Muscle of back (tissue), 11 donors: ENCODE data around the gene UBAP1. TPM values are rescaled to one million over a fixed set of nuclear protein-coding genes. Genes with fewer than 3 reads are reported as not detected.
A peak's percentile ranks its signal among the peaks of the same experiment; 100 is the strongest.
"Not testable (repeated sequence)": the region's sequence is repeated elsewhere in the genome, so short reads cannot be mapped to it uniquely, and the experiment has no call there.

Experiments
- DNase-seq, 3 donors: peaks; one replicate each; pipeline versions ENCODE4 v3.0.0 to v3.0.0-alpha.2; 2013
- polyA plus RNA-seq, 10 donors: library from polyadenylated mRNA; unstranded; fragments of 120-200 nt; gene quantifications; one replicate each; pipeline ENCODE4 v1.2.1, GENCODE V29; 2013; ENCODE audit not compliant: insufficient read length in 10 of 10

UBAP1 gene
- polyA plus RNA-seq, 10 donors: 32.8 to 45.0 (median 36.9) TPM

DNA sequence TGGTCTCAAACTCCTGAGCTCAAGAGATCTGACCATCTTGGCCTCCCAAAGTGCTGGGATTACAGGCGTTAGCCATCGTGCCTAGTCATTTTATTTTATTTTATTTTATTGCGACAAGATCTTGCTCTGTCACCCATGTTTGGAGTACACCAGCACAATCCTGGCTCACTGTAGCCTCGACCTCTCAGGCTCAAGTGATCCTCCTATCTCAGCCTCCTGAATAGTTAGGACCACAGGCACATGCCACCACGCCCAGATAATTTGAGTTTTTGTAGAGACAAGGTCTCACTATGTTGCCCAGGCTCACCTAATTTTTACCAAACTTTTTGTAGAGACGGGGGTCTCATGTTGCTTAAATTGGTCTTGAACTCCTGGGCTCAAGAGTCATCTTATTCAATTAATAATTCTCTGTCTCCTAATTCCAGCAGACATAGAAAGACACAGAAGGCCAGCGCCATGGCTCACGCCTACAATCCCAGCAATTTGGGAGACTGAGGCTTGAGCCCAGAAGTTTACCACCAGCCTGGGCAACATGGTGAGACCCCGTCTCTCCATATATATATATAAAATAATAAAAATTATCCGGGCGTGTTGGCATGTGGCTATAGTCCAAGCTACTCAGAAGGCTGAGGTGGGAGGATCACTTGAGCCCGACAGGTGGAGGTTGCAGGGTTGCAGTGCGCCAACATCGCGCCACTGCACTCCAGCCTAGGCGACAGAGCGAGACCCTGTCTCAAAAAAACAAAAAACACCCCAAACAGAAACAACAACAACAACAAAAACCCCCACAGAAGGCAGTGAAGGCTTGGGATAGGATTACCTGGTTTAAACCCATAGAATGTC is 1.0 kb upstream of the UBAP1 start:
- DNase-seq: no peak

DNA sequence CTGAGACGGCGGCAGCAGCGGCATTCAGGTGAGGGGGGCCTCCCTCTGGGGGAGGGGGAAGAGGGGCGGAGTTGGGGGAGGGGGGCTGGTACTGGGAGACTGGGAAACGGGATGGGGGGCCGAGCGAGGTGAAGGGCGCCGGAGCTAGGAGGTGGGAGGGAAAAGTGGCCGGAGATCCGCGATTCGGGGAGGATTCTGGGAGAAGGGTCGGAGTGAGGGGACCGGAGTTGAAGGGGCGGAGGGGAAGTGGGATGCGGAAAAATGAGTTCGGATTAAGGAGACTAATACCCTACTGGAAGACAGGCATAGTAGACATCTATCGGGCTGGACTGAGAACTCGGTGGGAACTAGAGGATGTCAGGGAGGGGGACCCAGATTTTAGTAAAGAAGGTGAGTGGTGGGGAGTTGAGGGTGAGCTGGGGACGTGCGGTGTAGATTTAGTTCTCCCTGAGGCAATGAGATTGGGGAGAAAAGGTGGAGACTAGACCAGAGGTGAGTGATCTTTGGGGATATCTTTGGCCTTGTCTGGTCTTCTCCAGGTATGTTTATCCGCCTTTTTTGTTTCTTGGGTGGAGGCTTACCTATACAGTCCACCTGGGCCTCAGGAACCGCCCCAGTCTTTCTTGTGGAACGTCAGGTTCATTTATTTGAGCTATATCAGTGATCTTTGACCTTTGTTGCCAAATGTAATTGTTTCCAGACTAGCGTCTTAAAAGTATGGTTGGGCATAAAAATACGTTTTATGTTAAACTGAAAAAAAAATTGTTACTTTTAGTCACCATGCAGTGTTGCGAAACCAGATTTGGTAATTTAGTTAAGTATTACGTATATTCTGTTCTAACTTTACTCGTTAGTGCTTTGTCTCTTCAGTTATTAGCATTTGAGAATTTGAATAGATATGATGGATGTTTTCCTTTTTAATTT is 632 bp downstream of the UBAP1 start:
- no peak for DNase-seq

DNA sequence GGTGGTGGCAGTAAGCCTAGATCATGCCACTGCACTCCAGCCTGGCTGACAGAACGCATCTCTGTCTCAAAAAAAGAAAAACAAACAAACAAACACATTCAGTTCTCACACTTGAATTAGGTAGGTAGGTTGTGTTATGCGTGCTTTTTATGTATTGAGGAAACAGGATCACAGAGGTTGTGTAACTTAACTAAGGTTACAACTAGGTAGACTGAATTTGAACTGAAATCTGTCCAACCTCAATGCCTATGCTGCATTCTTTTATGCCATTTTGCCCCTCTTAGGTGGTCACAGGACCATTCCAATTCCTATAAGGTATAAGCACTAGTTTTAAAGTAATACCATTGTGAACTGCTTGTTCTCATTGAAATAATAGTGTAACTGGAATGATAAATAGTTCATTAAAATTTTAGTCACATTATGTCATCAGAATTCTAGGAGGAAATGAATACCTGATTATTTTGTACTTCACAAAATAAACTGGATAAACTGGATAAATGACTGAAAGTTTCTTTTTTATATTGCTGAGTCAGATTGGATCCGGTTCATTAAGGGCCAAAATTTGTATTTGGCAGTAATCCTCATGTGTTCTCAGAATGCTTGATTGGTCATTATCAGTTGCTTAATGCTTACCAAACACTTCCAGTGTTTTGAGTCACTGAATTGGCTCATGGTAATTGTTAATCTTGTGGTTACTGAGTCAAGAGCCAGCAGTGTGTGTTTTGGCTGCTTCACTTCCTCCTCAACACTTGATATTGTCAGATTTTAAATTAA is 7.1 kb downstream of the UBAP1 start:
- DNase-seq: peak in 2 of 3 donors; percentile 18 to 86

- no peak for DNase-seq
These were observed 9.0 kb downstream of the UBAP1 start for GRCh38 chr9:34187891-34188240.

- peak in 2 of 3 donors; percentile 39 to 46 for DNase-seq
These were observed 12.4 kb downstream of the UBAP1 start for GRCh38 chr9:34190996-34191892.

- DNase-seq: no peak
These were observed 16.3 kb downstream of the UBAP1 start for GRCh38 chr9:34195143-34195542.

DNA sequence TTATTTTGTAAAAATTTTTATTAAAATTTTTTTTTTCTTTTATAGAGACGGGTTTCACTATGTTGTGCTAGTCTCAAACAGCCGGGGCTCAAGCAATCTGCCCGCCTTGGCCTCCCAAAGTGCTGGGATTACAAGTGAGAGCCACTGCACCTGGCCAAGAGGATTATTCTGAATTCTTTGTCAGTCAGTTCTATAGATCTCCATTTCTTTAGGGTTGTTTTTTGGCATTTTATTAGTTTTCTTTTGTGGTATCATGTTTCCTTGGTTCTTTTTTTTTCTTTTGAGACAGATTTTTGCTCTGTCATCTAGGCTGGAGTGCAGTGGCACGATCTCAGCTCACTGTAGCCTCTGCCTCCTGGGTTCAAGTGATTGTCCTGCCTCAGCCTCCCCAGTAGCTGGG is 18.4 kb downstream of the UBAP1 start:
- not testable (repeated sequence) for DNase-seq

- DNase-seq: no peak
These were observed 19.2 kb downstream of the UBAP1 start for GRCh38 chr9:34197756-34198711.

DNA sequence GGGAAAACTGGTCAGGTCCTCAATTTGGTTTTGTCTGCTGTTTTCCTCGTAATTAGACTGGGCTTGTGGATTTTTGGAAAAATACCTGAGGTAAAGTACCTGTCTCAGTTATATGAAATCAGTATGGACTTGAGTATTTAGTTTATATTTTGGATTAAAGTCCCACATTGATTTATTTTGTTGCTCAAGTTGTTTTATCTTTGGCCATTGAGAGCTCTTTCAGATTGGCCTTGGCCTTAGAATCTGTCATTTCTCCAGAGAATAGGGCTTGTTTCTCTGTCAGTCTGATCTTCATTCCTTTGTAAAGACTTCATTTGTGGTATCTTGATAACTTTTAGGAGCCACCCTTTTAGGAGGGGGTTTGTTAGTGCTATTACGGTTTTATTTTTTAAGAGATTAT is 21.2 kb downstream of the UBAP1 start:
- DNase-seq: no peak

DNA sequence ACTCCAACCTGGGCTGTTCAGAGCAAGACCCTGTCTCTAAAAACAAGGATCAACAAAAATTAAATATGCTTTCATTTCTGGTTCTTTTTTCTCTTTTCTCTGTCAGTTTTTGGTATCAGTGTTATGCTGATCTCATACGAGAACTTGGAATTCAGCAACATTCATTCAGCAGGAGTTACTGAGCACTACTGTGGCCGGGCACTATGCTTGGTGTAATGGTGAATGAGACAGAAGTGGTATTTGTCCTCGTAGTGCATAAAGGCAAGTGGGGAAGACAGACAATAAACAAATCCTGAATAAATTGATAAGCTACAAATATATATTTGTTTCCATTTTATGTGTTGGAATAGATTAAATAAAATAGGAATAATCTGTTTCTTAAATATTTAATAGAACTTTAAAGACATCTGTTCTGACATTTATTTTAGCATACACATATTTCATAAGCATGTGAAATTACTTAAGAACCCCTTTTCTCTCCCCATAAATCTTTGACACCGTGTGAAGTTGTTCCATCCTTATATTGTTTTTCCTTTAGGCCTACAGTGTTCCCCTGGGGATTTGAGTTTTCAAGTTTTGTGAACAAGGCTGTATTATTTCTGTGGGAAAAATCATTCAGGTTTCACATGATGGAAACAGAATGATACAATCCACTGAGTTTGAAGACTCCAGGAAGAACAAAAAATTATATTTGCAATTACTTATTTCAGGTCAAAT is 24.6 kb downstream of the UBAP1 start:
- DNase-seq: peak in 2 of 3 donors; percentile 34 to 59

DNA sequence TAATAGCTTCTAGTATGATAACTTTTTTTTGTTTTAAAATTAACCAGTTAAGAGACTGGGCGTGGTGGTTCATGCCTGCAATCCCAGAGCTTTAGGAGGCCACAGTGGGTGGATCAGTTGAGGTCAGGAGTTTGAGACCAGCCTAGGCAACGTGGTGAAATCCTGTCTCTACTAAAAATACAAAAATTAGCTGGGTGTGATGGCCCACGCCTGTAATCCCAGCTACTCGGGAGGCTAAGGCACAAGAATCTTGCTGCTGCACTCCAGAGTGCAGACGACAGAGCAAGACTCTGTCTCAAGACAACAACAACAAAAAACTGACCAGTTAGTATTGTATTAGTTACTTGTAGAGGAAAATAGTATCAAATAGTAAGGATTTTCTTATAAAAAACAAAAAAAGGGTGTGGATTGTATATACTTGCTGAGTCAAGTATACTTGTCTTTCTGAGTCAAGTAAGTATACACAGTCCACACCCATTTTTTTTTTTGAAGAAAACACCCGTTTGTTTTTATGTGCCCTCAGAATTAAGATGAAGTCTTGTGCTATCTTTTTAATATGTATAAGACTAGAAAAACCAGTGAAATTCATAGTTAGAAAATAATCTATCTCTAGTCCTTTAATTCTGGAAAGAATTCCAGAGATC is 25.3 kb downstream of the UBAP1 start:
- DNase-seq: no peak

GRCh38 chr9:34205102-34205501 is 26.3 kb downstream of the UBAP1 start:
- DNase-seq: no peak

DNA sequence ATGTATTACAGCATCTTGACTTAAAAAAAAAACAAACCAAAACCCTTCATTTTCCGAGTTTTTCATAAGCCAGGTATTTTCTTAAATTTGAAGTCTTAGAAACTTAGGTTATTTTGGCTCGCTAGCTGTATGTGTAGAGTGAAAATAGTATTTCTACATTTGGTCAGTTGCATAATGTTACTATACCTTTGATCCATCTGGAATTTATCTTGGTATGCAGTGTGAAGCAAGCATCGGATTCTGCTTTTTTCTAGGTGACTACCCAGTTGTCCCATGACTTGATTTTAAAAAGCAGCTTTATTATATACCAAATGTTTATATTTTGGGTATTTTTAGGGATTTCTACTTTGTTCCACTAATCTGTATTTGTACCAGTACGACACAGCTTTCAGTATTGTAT is 27.7 kb downstream of the UBAP1 start:
- no peak for DNase-seq

- DNase-seq: no peak
These were observed 32.6 kb downstream of the UBAP1 start for GRCh38 chr9:34211395-34211794.

- DNase-seq: not testable (repeated sequence)
These were observed 35.6 kb downstream of the UBAP1 start for GRCh38 chr9:34214354-34215000.

DNA sequence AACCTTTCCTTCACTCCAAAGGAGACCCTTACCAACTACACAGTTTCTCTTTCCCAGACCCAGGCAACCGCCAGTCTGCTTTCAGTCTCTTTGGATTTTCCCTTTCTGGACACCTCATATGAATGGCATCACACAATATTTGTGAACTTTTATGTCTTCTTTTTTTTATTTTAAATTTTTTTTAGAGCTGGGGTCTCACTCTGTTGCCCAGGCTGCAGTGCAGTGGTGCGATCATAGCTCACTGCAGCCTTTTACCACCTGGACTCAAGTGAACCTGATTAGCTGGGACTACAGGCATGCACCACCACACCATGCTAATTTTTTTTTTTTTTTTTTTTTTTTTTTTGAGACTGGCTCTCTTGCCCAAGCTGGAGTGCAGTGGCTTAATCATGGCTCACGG is 37.5 kb downstream of the UBAP1 start:
- DNase-seq: no peak

DNA sequence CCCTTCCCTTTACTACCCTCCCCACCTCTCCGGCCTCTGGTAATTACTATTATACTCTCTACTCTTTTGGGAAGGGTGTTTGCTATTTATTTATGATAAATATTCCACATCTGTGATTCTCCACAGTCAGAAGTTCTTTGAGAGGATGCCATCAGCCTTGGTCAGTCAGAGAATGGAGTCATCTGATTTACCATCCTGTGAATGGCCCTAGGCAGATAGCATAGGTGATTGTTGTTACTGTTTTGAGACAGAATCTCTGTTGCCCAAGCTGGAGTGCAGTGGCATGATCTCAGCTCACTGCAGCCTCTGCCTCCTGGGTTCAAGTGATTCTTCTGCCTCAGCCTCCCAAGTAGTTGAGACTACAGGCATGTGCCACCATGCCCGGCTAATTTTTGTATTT is 38.2 kb downstream of the UBAP1 start:
- not testable (repeated sequence) for DNase-seq

GRCh38 chr9:34218446-34218845 is 39.6 kb downstream of the UBAP1 start:
- DNase-seq: no peak
